ENCODE results near the gene SLC22A6.

DNA sequence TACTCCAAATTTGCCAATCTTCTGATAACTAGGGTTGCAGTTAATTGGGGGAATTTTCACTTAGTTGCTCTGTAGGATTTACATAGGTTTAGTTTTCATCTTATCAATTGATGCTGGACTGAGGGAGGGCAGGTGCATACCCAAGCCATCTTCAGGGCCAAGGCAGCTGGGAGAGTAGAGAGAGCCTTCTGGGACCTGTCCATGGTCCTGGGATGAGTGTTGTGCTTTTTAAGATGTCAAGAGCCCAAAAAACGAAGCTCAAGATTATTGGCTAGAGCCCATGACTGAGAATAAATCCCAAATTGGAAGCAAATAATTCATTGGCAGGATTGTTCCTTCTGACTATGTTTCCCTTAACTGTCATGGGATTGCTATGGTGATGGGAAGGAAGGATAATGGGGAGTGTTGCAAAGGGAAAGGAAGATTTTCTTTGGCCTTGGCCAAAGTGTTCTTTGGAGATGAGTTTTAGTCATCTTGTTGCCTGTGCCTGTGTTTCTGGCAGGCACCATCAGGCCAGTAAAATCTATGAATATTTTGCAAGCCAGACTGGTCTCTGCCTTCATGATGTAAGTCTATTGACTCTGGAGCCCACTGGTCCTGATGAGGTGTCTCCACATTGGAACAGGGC is 4.5 kb downstream of the SLC22A6 start:
- TF ChIP-seq, protein P1, sequence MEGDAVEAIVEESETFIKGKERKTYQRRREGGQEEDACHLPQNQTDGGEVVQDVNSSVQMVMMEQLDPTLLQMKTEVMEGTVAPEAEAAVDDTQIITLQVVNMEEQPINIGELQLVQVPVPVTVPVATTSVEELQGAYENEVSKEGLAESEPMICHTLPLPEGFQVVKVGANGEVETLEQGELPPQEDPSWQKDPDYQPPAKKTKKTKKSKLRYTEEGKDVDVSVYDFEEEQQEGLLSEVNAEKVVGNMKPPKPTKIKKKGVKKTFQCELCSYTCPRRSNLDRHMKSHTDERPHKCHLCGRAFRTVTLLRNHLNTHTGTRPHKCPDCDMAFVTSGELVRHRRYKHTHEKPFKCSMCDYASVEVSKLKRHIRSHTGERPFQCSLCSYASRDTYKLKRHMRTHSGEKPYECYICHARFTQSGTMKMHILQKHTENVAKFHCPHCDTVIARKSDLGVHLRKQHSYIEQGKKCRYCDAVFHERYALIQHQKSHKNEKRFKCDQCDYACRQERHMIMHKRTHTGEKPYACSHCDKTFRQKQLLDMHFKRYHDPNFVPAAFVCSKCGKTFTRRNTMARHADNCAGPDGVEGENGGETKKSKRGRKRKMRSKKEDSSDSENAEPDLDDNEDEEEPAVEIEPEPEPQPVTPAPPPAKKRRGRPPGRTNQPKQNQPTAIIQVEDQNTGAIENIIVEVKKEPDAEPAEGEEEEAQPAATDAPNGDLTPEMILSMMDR (IDR thresholded peaks at IDR 0.05): no peak
- TF ChIP-seq POLR2A (IDR thresholded peaks at IDR 0.05): no peak

All from breast epithelium (tissue), 3 donors.